Stimulated activated CD4-positive, alpha-beta T cell treated with anti-CD3 and anti-CD28 coated beads, Interleukin-15, amount 100 ng/mL, for 1 hour (primary cell): Measurements from ENCODE around the gene SELENOS.

Experiments used
- DNase-seq, 2 donors: peaks; one replicate each; pipeline ENCODE4 v3.0.0-alpha.2; 2020; ENCODE audit warnings: low read depth in 1 of 2, low spot score in 1 of 2

Gene SELENOS, protein sequence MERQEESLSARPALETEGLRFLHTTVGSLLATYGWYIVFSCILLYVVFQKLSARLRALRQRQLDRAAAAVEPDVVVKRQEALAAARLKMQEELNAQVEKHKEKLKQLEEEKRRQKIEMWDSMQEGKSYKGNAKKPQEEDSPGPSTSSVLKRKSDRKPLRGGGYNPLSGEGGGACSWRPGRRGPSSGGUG

DNA sequence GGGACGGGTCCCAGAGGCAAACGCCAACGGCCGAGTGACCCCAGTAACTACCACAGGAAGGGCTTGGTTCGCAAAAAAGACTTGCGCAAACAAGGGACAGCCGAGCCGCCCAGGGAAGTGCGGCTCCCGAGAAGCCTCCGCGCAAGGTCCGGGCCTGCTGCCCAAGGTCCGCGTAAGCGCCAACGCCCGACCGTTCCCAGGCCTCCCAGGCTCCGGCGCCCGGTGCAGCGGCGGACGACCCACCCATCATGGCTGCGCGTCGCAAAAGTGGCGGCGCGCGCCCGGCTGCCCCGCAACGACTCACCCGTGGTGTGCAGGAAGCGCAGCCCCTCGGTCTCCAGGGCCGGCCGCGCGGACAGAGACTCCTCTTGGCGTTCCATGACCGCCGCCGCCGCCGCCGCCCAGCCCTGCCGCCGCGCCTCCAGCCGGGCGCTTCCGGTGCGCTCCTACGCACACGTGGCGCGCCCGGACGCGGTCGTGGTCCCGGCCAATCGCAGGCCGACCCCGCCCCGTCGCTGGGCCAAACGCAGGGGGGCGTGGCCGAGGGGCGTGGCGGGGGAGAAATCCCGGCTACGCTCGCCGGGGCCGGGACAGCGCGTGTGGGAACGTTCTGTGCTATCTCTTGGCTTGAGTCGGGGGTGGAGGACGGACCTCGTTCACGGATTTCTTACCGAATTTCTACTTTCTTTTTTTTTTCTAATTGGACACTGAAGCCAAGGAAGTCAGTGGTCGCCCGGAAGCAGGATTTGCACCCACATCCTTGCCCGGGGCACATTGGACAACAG, at the start of gene SELENOS:
SELENOS (minus strand) TSS at position 448 of the 785 bp plus-strand sequence; CDS start at position 380, 68 bp downstream.
- peak; percentile 72 to 89 for DNase-seq

DNA sequence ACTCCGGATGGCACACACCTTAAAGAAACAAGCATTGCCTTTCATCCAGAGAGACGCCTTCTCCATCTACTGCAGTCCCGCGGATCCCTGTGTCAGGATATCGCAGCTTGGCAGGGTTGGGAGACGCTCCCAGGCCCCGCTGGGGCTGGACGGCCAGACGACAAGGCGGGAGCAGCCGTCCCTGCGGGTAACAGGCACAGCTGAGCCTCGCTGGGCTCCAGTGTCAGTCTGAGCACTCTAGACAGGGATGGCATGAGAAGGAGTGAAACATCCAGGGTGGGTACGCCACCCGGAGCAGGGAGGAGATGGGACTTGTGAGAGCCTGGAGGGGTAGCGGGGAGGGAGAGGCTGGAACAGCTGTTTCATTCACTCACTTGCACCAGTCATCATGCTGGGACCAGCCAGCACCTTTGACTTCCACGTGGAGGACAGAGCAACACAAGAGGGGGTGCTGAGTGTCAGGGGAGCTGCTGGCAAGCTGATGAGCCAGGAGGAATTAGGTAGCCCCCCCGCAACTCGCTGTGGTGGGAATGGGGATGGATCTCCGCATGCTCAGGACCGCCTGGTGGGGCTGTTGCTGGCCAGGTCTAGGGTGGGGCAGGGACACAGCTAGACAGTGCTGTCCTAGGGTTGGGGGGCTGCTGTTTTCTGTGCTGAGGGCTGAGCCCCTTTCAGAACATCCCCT, 49.3 kb upstream of the SELENOS start:
- DNase-seq = no peak

DNA sequence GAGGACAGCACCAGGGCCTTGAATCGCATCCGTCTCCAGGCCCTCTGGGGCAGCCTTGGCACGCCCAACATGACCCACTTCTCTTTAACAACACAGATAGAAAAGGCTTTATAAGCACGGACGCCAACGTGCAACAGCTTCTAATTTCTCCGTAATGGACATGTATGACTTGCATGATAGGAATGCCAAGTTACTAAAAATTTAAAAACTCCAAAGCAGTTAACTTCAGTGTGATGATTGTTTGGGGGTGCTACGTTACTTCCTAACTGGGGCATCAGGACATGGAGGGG, 48.7 kb upstream of the SELENOS start:
- no peak for DNase-seq

GRCh38 chr15:101325263-101326025, 48.2 kb upstream of the SELENOS start:
- no peak for DNase-seq

DNA sequence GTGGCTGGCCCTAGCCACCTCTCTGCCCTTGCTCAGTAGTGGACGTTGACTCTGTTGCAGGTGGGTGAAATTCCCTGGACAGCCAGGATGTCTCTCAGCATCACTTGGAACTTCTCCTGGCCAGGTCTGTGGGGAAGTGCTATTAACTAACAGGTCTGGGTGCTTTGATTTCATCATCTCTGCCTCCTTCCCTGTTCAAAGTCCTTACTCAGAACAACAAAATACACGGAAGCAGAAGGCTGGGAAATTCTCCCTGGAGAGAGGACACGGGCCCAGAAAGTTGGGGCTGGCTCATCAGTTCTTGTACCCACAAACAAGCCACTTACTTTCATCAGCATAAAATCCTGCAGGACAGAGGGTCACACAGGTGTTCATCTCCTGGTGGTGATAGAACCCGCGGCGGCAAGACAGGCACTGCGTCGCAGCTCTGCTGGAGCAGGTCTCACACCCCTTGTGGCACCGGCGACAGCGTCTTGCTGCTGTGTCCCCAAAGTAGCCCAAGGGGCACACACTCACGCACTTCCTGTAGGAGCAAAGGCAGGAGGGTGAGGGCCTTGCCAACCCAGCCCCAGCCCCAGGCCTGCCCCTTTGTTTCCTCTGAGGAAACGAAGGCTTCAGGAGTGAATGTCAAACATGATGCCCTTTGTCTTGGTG, 47.4 kb upstream of the SELENOS start:
- DNase-seq = no peak

GRCh38 chr15:101323793-101324523, 46.7 kb upstream of the SELENOS start:
- DNase-seq = no peak

DNA sequence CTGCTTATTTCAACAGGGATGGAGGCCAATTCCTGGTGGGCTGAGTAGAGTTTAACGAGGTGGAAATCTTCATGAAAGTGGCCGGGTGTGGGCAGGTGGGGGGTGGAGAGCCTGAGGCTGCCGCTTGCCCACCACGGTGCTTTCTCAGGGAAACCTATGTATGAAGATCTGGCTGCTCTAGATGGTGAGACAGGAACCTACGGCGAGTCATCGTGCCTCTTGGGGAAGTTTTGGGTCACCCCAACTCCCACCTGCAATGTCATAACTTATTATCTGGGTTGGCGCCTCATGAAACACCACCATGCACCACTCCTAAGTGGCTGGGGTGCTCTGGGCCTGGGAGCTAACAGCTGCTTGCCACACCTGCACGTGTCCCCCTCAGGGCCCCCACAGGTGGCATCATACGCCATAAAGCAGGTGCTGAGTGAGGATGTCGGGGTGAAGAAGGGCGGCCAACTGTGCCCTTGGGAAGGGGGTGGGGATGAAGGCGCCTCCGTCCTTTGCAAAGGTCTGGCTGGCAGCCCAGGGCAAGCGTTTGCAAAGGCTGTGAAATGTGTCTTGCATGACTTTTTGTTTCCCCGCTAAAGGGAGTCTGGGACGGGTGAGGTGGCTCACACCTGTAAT, 45.7 kb upstream of the SELENOS start:
- no peak for DNase-seq

DNA sequence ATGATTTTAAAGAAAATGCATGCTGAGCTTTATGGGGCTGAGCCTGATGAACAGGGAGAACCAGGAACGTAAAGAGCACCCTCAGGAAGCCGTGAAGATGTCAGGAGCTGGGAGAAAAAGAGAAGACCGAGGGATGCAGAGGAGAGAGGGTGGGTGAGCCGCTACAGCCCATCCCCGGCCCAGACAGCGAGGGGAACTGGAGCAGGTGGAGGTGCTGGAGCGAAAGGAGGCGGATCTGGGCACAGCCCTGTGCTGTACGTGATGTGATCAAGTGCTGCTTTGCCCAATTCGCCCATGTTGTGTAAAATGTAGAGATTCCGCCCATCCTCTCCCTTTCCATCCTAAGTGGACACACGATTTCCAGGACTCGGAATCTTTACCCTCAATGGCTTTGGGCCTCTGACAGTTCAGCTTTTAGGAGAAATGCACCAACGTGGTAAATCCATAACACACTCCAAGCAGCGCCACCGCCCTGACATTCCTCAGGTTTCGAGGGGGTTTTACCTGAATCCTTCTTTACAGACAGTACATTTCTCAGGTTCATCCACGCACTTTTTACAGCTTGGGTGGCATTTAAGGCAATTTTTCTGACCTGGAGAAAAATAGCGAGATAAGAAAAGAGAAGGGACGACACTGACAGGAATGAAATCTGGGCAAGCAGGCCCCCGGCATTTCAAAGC, 44.9 kb upstream of the SELENOS start:
- no peak for DNase-seq

DNA sequence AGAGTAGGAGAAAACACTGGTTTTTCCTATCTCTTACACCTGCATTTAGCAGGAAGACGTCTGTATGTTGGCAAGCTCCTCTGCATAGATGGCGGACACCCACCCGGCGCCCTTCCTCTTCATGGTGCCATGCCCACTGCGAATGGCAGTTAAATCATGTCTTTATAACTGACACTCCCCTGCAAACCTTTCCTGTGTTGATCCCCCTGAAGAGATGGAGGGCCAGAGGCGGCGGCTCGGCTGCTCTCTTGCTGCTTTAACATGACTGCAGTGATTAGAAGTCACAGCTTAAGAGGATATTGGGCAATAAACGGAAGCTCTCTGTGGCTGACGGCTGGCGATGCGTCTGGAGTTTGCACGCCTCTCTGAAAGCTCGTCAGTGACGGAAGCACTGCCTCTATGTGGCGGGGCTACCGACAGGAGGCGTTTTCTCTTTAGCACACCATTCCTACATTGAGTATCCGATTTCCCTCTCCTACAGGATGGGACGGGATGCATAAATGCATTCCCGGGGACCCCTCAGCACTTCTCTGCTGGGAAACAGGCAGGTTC, 43.3 kb upstream of the SELENOS start:
- peak in 1 of 2 donors; percentile 11 for DNase-seq

DNA sequence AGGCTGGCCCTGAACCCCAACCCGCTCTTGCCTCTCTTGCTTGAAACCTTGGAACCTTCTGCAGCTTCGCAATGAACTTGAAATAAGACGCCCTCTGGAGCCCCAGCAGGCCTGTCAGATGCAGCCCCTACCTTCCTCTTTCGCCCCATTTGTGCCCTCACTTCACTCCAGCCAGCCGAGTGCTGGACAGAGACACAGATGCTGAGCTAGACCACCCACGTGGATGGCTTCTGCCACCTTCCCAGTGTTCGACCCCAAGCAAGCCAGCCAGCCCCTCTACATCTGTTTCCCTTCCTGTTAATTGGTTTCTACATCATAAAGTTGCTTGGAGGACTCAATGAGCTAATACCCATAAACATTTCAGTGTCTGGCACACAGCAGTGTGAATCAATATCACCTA, 41.6 kb upstream of the SELENOS start:
- DNase-seq = no peak

GRCh38 chr15:101318147-101318819, 41.0 kb upstream of the SELENOS start:
- DNase-seq = no peak

DNA sequence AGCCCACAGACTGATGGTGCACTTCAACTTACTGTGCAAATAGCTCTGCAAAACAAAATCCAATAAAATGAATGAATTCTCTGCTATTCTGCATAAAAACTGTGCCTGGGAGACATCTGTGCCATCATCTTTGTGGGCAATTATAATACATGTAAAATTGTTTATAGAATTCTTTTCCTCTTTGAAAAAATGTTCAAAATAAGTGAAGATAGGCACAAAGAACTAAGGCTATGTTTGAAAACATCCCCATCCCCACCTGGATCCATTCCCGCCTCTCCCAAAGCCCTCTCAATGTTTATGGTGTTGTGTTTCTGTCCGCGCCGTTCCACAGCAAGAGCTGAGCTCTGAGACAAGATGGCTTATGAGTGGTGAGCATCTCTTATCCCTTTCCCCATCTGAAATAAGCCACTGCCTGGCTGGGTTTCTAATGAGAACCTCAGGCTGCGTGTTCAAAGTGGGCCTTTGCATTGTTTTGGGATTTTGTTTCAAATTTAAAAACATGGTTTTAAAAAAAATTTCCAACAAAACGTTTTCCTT, 40.1 kb upstream of the SELENOS start:
- DNase-seq = no peak

GRCh38 chr15:101316529-101316928, 39.2 kb upstream of the SELENOS start:
- no peak for DNase-seq

GRCh38 chr15:101315736-101316135, 38.5 kb upstream of the SELENOS start:
- DNase-seq = no peak

GRCh38 chr15:101314336-101315125, 37.2 kb upstream of the SELENOS start:
- DNase-seq = no peak

GRCh38 chr15:101313041-101313761, 35.9 kb upstream of the SELENOS start:
- DNase-seq = no peak

DNA sequence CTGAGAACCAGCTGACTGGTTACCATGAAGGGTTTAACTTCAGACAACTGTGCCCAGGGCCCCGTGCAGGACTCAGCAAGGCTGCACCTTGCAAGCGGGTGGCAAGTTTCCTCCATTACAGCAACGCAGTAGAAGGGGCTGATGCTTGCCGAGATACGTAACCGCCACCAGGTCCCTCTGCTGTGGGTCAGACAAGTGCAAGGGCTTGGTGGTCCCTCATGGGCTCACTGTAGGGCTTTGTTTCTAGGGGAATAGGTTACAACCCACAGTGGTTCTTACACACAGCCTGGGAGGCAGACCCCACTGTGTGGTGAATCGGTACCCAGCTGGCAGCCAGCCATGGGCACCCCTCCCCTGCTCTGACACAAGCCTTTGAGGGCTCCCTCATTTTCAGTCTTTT, 33.2 kb upstream of the SELENOS start:
- no peak for DNase-seq
